Measurements from ENCODE around the gene AGMAT. TPM values are rescaled to one million over a fixed set of nuclear protein-coding genes. Genes with fewer than 3 reads are reported as not detected.

Gene AGMAT
- total and polyA plus RNA-seq, 2 of the 13 experiments (the other 11 are each of a cell fraction or from before 2014, with no cell fraction given): 59.1 to 174 TPM

GRCh38 chr1:15603050-15603965 is 18.5 kb upstream of the AGMAT start (continued):
- TF ChIP-seq HNF1A (IDR thresholded peaks at IDR 0.05; ENCODE audit: low read depth): no peak
- no peak for TF ChIP-seq HNF1A (CRISPR knock-in tag; IDR thresholded peaks at IDR 0.05; ENCODE audit: borderline replicate concordance)
- TF ChIP-seq ATAD3A (CRISPR knock-in tag; IDR thresholded peaks at IDR 0.05): no peak
- no peak for TF ChIP-seq ZSCAN20 (CRISPR knock-in tag; IDR thresholded peaks at IDR 0.05; ENCODE audit: borderline replicate concordance)
- TF ChIP-seq TBX3 (IDR thresholded peaks at IDR 0.05; ENCODE audit: borderline replicate concordance): peak; percentile 40; the same call in 1 of the 2 replicates
- no peak for TF ChIP-seq HCFC1 (IDR thresholded peaks at IDR 0.05; ENCODE audit: low read depth, low read length)
- TF ChIP-seq SOX6 (IDR thresholded peaks at IDR 0.05): no peak
- no peak; the same call in 1 of the 2 replicates for TF ChIP-seq SOX6 (CRISPR knock-in tag; IDR thresholded peaks at IDR 0.05)
- TF ChIP-seq ZC3H13 (CRISPR knock-in tag; IDR thresholded peaks at IDR 0.05): peak; percentile 10
- no peak for TF ChIP-seq IKZF1 (IDR thresholded peaks at IDR 0.05)
- peak; percentile 33; the same call in 1 of the 2 replicates for TF ChIP-seq SP5 (CRISPR knock-in tag; IDR thresholded peaks at IDR 0.05; ENCODE audit: borderline replicate concordance, low read depth)
- peak; percentile 76 for TF ChIP-seq BCL6 (CRISPR knock-in tag; IDR thresholded peaks at IDR 0.05)
- TF ChIP-seq DNMT1 (CRISPR knock-in tag; IDR thresholded peaks at IDR 0.05): no peak
- TF ChIP-seq ZBTB1 (CRISPR knock-in tag; IDR thresholded peaks at IDR 0.05; ENCODE audit: borderline replicate concordance): no peak
- peak; percentile 84; the same call in 1 of the 2 replicates for TF ChIP-seq ZNF430 (CRISPR knock-in tag; IDR thresholded peaks at IDR 0.05)
- TF ChIP-seq ZNF615 (CRISPR knock-in tag; IDR thresholded peaks at IDR 0.05; ENCODE audit: borderline replicate concordance): no peak
- TF ChIP-seq ZNF75D (CRISPR knock-in tag; IDR thresholded peaks at IDR 0.05; ENCODE audit: borderline replicate concordance): 0 out of 2 replicates have a peak, but pooled peaks have one; percentile 83
- no peak for TF ChIP-seq MAZ (IDR thresholded peaks at IDR 0.05; ENCODE audit: borderline replicate concordance, low read depth, low read length)
- peak; percentile 75; the same call in 1 of the 2 replicates for TF ChIP-seq MAZ (CRISPR knock-in tag; IDR thresholded peaks at IDR 0.05; ENCODE audit: low read depth)
- peak; percentile 71; the same call in 1 of the 2 replicates for TF ChIP-seq KLF6 (CRISPR knock-in tag; IDR thresholded peaks at IDR 0.05)
- TF ChIP-seq SYNCRIP (IDR thresholded peaks at IDR 0.05; ENCODE audit: insufficient read depth, low read depth, low read length): no peak
- TF ChIP-seq SAP130 (CRISPR knock-in tag; IDR thresholded peaks at IDR 0.05; ENCODE audit: low read depth): peak; percentile 86
- TF ChIP-seq ZNF784 (CRISPR knock-in tag; IDR thresholded peaks at IDR 0.05; ENCODE audit: borderline replicate concordance): 0 out of 2 replicates have a peak, but pooled peaks have one; percentile 84
- TF ChIP-seq PBX3 (CRISPR knock-in tag; IDR thresholded peaks at IDR 0.05; ENCODE audit: borderline replicate concordance): peak; percentile 65; the same call in 1 of the 2 replicates
- peak; percentile 57; the same call in 1 of the 2 replicates for TF ChIP-seq MYC (CRISPR knock-in tag; IDR thresholded peaks at IDR 0.05; ENCODE audit: borderline replicate concordance)
